GM12873 (cell line): ENCODE measurements around the gene LAMTOR2.

ENCODE experiments used
- TF ChIP-seq, protein P1 (sequence below): IDR thresholded peaks from 2 replicates; pipeline ENCODE4 v1.5.1; 2012; ENCODE audit warnings: low read depth, mild to moderate bottlenecking, moderate library complexity, low read length, control low read depth; ENCODE audit not compliant: insufficient read depth; ENCODE audit errors: missing control alignments

The LAMTOR2 gene

DNA sequence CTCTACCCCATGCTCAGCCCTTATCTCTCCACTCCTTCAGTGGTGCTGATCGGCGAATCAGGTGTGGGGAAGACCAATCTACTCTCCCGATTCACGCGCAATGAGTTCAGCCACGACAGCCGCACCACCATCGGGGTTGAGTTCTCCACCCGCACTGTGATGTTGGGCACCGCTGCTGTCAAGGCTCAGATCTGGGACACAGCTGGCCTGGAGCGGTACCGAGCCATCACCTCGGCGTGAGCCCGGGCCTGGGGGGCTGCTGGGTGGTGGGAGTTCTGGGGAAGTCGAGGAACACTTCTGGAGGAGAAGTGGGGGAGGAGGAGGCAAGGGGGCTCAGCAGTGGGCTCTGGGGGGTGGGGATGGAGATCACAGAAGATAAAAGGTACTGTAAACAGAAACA is 11.3 kb downstream of the LAMTOR2 start:
- TF ChIP-seq, protein P1, sequence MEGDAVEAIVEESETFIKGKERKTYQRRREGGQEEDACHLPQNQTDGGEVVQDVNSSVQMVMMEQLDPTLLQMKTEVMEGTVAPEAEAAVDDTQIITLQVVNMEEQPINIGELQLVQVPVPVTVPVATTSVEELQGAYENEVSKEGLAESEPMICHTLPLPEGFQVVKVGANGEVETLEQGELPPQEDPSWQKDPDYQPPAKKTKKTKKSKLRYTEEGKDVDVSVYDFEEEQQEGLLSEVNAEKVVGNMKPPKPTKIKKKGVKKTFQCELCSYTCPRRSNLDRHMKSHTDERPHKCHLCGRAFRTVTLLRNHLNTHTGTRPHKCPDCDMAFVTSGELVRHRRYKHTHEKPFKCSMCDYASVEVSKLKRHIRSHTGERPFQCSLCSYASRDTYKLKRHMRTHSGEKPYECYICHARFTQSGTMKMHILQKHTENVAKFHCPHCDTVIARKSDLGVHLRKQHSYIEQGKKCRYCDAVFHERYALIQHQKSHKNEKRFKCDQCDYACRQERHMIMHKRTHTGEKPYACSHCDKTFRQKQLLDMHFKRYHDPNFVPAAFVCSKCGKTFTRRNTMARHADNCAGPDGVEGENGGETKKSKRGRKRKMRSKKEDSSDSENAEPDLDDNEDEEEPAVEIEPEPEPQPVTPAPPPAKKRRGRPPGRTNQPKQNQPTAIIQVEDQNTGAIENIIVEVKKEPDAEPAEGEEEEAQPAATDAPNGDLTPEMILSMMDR = no peak

DNA sequence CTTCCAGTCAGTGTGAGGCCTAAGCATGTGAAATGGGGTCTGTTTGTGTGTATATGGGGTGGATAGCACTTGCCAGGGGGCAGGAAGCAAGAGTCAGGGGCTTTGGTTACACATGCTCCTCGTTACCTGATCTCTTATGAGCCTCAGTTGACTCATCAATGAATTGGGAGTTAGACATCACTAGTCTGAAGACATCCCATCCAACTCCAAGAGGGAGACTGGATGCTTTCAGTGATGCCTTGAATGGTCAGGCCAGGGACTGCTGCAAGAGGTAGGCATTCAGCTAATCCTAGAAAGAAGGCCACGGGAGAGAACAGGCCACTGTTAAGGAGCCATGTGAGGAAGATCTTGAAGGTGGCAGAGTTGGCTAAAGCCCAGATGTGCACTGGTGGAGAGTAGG is 12.7 kb downstream of the LAMTOR2 start:
- TF ChIP-seq, protein P1 = no peak

DNA sequence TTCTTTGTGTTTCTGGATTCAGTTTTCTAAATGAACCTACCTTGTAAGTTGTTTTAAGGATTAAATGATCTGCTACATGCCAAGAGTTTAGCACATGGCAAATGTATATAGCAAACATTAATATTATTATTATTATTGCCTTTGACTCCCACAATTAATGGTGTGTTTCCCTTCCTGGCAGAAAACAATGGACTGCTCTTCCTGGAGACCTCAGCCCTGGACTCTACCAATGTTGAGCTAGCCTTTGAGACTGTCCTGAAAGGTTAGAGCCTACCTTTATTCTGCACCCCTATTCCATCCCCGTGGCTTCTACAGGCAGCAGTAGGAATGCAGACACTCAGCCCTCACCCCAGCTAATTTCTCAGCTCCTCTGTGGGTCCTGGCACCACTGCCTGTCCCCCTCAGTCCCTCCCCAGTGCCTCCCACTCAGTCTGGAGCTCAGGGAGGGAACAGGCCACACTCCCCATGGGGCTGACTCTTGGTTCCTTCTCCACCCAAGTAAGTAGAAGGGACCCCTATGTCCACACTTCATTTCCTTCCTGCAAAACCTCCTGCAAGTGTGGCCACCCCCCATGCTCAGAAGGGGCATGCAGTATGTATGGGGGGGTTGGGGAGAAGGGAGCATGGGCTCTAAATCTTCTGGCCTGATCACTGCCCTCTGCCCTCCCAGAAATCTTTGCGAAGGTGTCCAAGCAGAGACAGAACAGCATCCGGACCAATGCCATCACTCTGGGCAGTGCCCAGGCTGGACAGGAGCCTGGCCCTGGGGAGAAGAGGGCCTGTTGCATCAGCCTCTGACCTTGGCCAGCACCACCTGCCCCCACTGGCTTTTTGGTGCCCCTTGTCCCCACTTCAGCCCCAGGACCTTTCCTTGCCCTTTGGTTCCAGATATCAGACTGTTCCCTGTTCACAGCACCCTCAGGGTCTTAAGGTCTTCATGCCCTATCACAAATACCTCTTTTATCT is 15.2 kb downstream of the LAMTOR2 start:
- TF ChIP-seq, protein P1 = no peak

DNA sequence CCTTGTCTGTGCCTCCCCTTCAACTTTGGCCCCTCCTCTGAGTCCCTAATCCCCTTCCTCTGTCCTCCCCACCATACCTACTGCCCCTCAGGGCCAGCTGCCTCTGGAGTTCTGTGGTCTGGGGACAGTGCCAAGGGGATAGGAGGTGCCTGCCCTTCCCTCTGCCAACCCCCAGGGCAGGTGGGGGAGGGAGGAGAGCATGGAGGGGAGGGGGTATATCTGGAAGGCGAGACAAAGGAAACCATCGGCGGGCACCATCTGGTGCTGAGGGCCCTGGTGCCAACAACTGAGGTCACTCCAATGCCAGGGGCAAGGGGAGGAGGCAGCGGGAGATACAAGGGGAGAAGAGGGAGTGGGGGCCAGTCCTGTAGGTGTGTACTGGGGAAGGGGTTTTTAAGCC is 16.0 kb downstream of the LAMTOR2 start:
- TF ChIP-seq, protein P1 = no peak

DNA sequence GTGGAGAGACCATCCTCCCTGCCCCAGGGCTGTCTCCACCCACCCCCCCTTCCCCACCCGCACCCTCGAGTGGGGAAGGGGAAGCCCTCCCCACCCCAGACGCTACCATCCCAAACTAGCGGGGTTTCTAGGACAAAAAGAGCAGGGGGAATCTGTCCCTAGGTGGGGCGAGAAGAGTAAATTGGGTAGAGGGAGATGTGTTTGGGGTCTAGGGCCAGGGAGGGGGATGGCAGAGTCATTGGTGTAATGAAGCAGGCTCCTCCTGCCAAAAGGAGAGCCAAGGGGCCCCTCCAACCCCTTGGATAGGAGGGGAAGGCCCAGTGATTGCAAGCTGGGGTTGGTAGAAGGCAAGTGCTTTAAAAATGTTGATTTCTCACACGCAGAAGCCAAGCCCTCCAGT is 17.7 kb downstream of the LAMTOR2 start:
- TF ChIP-seq, protein P1 = no peak

DNA sequence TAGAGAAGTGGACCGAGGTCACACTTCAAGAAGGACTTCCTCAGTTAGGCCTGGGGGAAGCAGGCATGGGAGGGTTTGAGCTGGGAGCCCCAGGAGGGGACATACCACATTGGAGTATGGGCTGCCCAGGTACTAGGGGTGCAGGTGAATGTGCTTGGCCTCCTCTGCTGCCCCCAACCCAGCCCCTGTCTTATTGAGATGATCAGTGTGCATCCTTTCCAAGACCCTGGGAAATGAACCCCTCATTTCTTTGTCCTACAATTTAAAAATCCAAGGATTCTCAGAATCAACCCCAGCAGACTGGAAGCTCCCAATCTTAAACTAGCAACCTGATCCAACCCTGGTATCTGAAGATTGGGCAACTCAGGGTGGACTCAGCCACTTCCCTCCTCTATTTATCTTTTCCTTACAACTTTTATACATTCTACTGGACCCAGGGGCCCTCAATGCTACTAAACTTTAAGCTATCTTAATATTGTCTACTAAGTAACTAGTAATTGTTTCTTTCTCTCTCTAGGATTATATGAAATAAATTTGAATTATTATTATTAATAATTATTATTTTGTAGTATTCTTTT is 18.6 kb downstream of the LAMTOR2 start:
- TF ChIP-seq, protein P1 = no peak

DNA sequence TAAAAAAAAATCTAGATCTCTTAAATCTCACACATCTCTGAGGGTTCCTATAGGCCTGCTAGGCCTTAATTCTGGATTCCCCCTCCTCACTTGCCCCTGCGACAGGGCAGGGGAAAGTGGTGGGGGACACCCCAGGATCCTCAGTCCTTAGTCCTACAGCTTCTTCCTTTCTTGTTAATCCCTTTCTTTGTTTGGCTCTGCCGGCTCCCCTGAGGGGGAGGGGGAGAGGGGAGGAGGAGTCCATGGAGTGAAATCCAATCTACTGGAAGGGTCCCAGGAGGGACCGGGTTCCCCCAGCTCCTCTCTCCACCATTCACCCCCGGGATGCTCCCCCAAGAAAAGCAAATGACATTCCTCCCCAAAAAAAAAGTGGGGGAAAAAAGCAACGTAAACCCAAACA is 19.2 kb downstream of the LAMTOR2 start:
- TF ChIP-seq, protein P1 = no peak
